Stimulated activated CD4-positive, alpha-beta T cell treated with anti-CD3 and anti-CD28 coated beads, Interleukin-12 subunit alpha, Interleukin-12 subunit beta, amount 100 ng/mL, for 48 hours (primary cell): ENCODE measurements around the gene DIPK1B.

Experiments
- DNase-seq, 3 donors: peaks; one replicate each; pipeline ENCODE4 v3.0.0-alpha.2; 2020; ENCODE audit warnings: low read depth in 2 of 3, low spot score in 1 of 3

The DIPK1B gene

DNA sequence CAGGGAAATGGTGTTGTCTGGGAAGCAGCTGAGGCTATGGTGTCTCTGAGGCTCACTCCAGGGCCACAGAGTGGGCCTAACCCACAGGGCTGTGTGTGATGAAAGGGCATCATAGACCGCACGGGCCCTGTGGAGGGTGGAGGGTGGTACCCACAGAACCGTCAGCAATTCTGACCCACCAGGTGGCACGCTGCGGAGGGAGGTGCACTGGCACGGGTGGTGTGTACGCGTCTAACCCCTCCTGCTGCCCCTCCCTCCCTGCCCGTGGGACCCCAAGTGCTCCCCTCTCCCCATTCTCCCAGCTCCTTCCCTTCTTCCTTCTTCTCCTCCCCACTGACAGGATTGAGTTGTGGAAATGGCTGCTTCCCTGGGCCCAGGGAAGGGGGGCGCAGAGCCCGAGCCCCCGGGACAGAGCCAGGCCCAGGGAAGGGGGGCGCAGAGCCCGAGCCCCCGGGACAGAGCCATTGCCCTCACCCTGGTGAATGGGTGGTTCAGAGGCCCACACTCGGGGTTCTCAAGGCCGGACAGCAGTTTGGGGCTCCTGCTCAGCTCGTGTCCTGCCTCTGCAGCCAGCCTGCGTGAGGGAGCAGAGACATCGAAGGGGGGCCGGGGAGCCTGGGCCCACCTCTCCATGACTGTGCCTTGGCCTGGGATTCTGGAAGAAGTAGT is 23.6 kb downstream of the DIPK1B start:
- DNase-seq: no peak

DNA sequence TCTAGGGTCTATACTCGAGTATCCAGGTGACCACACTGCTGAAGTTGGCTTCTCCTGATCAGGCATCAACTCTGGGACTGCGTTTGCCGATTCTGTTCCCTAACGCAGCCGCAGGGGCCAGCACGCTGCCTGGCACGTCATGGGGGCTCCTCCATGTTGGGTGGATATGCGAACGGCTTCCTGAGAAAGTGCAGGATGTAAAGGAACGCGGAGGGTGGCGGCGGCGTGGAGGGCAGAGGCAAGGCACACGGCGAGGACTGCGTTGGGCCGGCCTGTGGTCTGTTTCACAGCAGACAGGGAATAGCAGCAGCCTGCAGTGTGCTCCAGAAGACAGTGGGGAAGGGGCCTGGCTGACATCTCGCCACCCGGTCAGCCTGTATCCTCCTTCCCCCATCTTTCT is 26.6 kb downstream of the DIPK1B start:
- no peak for DNase-seq

DNA sequence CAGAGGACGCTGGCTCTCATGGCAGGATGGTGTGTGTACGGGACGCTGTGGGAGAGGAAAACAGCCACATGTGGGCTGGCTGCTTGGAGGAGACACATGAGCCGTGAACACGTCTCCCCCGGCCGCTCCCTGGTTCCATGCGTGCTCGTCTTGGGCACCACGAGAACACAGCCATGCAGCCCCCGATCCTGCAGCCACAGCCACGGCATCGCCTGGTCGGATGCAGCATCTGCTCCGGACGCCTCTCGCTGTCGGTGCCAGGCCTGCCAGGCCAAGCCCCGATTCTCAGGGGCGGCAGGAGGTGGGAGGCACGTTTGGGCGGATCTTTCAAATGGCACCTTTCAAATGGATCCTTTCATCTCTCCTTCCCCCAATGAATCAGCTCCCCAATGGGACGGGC is 27.1 kb downstream of the DIPK1B start:
- DNase-seq: no peak

DNA sequence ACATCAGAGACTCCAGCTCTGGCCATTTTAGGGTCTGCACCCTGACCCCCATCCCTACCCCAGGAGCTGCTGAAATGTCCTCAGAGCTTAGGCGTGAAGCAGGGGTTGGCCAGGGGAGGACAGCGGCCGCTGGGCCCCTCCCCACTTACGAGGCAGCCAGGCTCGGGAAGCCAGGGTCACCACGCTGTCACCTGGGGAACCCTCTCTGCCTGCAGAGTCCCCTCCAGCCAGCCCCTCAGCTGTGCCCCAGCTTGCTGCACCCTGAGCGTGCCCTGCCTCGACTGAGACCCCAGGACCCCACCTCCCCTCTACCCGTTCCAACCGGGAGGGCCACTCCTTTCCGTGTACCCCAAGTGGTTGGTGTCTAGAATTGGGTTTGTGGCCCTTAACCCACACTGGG is 27.7 kb downstream of the DIPK1B start:
- DNase-seq: no peak

DNA sequence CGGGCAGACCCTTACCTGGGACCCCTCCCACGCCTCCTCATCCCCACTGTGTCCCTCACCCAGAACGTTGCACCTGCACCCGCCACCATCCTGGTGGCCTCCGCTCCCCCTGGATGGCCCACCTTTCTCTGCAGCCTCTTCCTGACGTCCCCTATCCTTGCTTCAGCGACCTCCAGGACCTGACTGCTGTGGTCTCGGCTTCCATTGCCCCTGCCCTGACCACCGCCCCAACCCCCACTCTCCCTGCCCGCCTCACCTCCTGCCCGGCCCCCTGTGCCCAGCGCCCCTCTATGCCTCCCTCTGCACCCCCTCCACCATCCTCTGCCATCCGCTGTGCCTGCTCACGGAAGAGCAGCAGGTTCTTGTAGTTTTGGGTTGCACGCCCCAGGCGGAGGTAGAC is 28.1 kb downstream of the DIPK1B start:
- DNase-seq: no peak

DNA sequence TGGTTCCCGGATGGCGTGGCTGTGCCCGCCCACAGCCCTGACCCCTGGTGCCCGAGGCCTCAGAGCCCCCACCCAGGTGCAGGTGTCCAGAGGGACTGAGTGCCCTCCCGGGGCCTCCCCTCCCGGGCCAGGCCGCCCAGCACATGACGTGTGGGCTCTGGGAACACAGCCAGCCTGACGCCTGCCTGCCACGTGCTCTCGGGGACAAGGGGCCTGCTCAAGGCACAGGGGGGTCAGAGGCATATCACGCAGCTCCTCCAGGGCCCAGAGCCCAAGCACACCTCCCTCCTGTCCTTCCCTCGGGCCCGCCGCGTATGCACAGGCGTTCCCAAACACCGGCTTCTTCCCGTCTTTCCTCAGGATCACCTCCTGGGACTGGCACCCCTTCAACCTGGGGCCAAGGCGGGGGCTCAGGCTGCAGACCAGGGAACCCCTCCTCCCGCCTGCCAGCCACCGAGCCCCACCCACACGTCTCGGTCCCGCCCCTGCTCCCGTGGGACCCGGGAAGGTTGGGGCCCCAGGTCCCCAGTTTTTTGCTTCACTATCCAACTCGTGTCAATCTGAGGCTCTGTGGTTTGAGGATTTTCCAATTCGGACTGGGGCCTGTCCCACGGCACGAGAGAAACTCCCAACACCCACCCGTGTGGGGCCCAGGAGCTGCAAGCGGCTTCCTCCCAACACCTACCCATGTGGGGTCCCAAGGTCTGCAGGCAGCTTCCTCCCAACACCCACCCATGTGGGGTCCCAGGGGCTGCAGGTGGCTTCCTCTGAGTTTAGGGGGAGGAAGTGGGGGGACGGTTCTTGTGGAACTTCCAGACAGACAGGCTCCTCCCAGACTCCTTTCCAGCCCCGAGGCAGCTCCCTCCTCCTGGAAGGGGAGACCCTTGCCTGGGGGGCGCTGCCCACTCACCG is 28.9 kb downstream of the DIPK1B start:
- DNase-seq: no peak

DNA sequence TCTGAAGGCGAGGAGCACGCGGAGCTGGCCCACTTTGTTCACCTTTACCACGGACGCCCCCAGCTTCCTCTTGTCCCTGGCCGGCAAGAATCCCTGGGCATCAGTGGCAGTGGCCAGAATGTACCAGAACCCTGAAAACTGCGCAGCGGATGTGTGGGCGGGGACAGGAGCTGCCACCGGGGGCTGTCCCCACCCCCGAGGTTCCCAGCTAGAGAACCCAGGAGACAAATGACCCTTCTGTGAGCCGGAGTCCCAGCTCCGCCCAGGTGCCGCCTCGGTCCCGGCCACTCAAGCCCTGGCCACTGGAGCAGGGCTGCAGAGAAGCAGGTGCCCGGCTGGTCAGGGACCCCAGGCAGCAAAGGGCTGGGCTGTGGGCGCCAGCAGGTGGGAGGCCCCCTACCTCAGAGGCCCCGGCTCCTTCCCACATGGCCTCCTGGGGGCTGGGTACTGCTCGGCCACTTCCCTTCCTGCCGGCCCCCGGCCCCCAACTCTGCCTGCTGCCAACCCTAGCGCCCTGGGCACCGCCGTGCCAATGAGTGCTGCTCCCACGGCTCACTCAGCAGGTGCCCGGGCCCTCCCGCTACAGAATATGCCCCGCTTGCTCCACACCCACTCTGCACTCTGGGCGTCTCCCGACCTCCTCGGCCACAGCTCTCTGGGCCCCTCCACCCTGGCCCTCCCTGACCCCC is 29.7 kb downstream of the DIPK1B start:
- DNase-seq: no peak

DNA sequence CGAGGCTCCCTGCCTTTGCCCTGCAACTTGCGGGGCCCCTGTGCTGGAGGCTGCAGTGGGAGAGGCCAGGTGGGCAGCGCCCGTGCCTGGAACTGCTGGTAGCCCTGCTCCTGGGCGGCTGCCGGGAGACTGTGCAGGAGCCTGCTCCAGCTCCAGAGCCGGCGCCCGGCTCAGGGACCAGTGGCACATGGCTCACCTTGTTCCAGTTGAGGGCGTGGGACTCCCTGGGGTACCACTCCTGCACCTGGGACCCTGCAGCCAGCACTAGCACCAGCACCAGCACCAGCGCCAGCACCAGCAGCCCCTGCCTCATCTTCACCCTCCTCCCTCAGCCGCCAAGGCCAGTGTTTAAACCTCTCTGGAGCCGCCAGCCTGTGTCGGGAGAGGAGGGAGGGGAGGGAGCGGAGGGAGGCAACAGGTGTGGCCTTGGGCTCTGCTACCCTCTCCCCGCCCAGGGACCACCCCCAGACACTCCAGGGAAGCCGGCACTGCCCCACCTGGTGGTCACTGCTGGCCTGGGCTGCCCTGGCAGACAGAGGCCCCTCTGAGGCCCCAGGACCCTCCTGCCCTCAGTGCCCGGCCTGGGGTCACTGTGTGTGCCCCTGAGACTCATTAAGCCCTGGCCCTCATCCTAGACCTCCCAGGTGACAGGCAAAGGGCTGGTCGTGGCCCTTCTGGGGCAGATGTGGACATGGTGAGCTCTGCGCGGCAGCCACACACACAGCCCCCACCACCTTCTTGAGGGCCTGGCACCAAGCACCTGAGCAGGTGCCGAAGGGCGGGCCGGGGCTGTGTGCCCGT is 30.4 kb downstream of the DIPK1B start, which contains the start of gene LCN10:
Gene LCN10 (minus strand): TSS at position 350 of the 801 bp plus-strand sequence. CDS start 37 bp downstream, at position 313.
- no peak for DNase-seq

DNA sequence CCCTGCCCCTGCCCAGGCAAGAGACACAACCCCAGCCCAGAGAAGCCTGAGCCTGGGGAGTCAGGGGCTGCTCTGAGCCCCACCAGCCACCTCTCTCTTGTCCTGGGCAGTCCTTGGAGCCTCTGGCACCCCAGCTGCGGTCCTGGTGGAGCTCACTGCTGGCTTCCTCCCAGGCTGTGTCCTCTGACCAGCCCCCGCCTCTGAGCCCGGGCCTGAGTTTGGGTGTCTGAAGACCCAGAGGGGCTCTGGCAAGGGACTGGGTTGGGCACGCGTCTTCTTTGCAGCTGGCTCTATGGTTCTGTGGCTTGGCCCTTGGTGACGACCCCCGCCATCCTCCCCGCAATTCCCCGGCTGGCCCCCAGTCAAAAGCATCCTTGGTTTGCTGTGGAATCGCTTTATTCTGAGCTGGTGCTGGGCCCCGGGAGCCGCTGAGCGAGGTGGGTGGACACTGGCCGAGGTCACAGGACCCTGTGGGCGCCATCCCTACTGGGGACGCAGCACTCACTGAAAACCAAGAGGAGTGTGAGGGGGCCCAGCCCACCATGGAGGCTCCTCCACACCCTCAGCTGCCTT is 31.4 kb downstream of the DIPK1B start:
- no peak for DNase-seq

DNA sequence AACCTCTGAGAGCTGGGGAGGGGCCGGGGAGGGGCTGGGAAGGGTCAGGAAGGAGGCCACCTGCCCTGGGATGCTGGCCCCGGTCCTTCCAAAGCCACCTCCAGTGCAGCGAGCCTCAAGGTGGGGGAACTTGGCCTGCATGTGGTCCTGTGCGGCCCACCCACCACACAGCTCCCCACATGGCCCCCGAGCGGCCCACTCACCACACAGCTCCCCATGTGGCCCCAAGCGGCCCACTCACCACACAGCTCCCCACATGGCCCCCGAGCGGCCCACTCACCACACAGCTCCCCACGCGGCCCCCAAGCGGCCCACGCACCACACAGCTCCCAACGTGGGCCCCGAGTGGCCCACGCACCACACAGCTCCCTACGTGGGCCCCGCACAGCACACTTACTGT is 32.4 kb downstream of the DIPK1B start:
- no peak for DNase-seq

DNA sequence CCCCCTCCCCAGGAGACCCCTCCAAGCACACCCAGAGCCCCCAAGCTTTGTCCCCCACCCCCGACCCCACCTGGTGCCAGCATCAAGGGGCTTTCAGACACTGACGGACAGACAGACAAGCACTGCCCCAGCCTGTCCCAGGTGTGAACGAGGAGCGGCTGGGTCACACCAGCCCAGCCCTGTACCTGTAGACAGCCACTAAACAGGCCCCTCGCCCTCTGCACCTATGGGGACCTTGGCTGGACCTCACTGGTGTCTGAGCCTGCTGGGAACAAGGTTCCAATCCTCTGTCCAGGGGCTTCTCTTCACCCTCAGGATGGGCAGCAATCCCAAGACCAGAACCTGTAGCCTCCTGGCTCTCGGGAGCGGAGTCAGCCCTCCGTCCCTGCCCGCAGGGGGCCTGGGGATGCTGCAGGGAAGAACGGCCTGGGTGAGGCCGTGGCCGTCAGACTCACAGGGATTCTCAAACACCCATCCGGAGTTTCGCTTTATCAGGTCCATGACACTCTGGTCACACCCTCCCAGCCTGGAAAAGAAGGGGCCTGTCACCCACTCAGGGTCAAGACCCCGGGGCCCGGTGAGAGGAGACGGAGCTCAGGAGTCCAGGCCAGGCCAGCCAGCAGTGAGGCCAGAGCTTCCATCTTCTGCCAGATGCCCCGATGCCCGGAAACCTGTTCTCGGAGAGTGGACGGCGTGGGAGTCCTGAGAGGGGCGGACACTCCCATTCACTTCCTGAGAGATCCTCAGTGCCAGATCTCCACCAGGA is 33.2 kb downstream of the DIPK1B start:
- no peak for DNase-seq

DNA sequence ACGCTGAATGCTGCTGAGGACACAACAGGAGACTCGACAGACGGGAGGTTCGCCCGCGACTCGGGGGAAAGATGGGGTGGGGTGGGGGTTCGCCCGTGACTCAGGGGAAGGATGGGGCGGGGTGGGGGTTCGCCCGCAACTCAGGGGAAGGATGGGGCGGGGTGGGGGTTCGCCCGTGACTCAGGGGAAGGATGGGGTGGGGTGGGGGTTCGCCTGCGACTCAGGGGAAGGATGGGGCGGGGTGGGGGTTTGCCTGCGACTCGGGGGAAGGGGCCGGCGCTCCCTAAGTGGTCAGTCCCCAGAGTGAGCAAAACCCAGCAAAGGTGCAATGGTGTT is 33.8 kb downstream of the DIPK1B start:
- DNase-seq: no peak

DNA sequence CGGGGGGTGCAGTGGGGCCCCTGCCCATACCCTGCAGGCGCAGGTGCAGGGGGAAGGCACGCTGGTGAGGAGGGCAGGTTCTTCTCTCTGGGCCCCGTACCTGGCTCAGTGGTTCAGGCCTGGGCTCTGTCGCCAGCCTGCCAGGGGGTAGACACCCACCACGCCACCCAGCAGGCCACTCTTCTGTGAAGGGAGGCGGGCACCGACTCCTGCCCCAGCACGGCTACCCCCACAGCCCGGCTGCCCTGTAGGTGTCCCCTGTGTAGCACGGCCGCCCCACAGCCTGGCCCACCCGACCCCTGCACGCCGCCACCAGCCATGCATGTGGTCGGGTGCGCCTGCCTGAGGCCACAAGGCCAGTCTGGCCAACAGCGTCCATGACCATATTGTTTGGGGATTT is 34.2 kb downstream of the DIPK1B start:
- DNase-seq: no peak

DNA sequence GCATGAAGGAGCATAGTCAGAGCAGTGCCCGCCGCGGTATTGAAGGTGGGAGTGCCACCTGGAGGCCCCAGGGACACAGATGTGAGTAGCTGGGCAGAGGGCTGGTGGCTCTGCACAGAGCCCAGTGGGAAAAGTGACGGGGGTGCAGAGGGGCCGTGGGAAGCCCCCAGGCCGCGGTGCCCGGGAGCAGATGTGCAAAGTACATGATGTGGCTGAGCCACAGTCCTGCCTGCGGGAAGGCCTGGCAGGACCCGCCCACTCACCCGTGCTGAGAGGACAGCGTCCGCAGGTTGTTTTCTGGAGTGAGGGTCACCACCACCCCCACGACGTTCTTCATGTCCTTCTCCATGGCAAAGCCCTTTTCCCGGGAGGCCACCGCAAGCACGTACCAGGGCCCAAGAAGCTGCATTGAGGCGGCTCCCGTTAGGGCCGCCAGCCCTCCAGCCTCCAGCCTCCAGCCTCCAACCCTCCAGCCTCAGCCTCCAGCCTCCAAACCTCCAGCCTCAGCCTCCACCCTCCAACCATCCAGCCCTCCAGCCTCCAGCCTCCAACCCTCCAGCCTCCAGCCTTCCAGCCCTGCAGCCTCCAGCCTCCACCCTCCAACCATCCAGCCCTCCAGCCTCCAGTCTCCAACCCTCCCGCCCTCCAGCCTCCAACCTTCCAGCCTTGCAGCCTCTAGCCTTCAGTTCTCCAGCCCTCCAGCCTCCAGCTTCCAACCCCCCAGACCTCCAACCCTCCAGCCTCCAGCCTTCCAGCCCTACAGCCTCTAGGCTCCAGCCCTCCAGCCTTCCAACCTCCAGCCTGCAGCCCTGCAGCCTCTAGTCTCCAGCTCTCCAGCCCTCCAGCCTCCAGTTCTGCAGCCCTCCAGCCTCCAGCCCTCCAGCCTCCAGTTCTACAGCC is 35.0 kb downstream of the DIPK1B start:
- no peak for DNase-seq

DNA sequence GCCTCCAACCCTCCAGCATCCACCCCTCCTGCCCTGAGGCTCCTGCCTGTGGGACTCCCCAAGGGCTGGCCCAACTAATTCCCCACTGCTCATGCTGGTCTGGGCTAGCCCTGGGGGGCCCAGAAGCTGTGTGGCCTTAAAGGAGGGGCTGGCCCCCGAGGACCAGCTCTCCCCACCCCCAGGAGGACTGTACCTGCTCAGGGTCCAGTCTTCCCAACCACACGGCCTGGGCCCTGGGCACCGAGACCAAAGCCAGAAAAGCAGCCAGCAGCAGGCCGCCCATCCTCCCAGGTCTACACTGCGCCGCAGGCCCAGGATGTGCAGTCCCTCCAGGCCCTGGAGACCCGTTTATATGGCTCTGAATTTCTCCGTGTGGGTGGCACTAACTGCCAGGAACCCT is 35.8 kb downstream of the DIPK1B start, which contains the start of gene LCN6:
Gene LCN6 (minus strand): TSS at position 325 of the 400 bp plus-strand sequence. CDS start 42 bp downstream, at position 283.
- no peak for DNase-seq

DNA sequence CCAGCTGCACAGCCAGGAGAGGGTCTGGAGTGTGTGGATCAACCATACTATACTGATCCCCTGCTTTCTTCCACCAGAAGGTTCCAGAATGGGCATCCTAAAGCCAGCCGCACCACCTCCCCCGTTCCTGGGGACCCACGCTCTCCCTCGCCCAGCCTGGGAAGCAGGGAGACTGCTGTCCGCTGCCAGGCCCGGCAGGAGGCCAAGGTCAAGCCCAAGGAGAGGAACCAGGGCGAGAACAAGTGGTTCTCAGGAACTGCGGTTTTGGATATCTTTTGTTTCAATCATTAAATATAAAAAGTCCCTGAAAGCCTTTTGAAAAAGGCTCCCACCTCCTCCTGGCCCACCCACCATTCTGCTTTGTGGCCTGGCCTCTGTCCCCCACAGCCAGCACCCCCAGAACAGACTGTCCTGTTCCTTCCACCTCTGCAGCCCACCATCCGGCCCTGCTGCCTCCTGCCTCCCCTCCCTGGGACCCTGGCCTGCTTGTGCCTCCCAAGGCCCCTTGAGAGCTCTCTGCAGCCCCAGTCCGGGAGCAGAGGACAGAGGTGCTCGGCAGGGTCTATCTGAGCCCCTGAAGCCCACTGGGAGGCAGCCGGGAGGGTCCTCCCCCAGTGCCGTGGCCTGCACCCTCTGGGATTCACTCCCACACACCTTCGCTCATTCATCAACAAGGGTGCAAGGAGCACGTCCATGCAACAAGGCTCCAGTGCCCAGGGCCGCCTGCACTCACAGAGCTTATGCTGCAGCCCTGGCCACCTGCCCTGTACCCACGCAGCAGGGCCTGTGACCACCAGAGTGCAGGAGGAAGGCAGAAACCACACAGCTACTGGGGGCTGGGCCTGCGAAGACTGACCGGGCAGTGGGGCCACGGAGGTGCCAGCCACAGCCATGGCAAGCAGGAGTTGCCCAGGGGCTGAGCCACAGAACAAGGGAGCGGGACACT is 36.6 kb downstream of the DIPK1B start:
- DNase-seq: no peak

DNA sequence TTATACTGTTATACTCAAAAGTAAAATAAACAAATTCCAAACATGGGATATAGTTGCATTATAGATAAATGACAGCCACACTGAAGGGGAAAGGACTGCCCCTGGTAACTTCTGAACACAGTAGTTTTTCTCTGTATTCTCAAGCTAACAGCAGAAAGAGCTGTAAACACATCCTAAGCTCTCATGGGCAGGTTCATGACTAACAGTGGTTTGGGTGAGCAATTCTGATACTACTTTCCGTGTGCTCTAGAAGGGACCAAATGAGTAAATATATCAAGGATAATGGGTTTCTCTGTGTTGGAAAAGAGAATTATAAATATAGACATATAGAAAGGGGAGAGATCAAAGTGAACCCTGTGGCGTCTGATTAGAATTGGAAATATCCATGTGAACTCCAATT is 38.2 kb downstream of the DIPK1B start:
- DNase-seq: no peak

DNA sequence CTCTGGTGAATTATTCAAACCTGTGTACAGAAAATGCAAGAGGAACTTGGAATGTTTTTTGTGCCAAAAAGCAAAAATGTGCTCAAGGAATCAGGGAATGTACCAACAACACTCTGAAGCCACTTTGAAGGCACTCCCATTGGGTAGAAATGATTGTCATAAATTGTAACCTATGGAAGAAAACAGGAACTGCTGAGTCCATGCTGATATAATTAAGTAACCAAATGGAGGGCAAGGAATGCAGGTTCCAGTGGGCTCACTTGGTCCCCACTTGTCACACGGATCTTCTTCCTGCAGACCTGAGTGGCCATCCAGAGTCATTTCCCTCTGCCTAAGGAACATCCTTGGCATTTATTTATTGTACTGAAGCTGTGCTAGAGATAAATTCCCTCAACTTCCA is 38.9 kb downstream of the DIPK1B start:
- no peak for DNase-seq
